Measurements from ENCODE around the gene NUP107.

DNA sequence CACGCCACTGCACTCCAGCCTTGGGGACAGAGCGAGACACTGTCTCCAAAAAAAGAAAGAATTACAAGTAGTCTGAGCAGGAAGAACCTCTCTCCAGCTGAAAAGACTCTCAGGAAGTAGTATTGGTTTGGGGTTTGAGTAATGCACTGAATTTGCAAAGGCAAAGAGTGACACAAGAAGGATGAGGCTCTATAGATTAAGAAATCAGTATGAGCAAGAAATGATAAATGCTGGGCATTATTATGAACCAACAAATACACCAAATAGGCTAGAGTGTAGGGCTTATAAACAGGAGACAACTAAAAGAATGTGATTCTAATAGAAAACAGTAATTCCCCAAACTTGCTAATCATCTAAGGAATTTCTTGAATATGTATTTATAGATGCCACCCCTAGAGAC is 56.6 kb downstream of the NUP107 start:
- TF ChIP-seq, protein P1, sequence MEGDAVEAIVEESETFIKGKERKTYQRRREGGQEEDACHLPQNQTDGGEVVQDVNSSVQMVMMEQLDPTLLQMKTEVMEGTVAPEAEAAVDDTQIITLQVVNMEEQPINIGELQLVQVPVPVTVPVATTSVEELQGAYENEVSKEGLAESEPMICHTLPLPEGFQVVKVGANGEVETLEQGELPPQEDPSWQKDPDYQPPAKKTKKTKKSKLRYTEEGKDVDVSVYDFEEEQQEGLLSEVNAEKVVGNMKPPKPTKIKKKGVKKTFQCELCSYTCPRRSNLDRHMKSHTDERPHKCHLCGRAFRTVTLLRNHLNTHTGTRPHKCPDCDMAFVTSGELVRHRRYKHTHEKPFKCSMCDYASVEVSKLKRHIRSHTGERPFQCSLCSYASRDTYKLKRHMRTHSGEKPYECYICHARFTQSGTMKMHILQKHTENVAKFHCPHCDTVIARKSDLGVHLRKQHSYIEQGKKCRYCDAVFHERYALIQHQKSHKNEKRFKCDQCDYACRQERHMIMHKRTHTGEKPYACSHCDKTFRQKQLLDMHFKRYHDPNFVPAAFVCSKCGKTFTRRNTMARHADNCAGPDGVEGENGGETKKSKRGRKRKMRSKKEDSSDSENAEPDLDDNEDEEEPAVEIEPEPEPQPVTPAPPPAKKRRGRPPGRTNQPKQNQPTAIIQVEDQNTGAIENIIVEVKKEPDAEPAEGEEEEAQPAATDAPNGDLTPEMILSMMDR (IDR thresholded peaks at IDR 0.05) = no peak
- no peak for TF ChIP-seq POLR2A (IDR thresholded peaks at IDR 0.05)
